Osteocyte (in vitro differentiated cells): ENCODE data around the gene CADM2. TPM values are rescaled to one million over a fixed set of nuclear protein-coding genes. Genes with fewer than 3 reads are reported as not detected.

Experiments used
- DNase-seq: peaks from one replicate; pipeline ENCODE4 v3.0.0; 2021; ENCODE audit warnings: mixed read lengths; ENCODE audit not compliant: unreplicated experiment; ENCODE audit errors: extremely low spot score
- H3K27ac Mint-ChIP-seq: one replicate; pipeline ENCODE4 v1.8.0; 2021; ENCODE audit warnings: mild to moderate bottlenecking, mixed read lengths; ENCODE audit not compliant: unreplicated experiment
- H3K27me3 Mint-ChIP-seq: one replicate; pipeline ENCODE4 v1.8.0; 2021; ENCODE audit warnings: mixed read lengths; ENCODE audit not compliant: unreplicated experiment
- H3K36me3 Mint-ChIP-seq: one replicate; pipeline ENCODE4 v1.8.0; 2021; ENCODE audit warnings: mixed read lengths; ENCODE audit not compliant: unreplicated experiment
- H3K4me1 Mint-ChIP-seq: one replicate; pipeline ENCODE4 v1.8.0; 2021; ENCODE audit warnings: mixed read lengths; ENCODE audit not compliant: unreplicated experiment
- H3K4me3 Mint-ChIP-seq: one replicate; pipeline ENCODE4 v1.8.0; 2021; ENCODE audit warnings: mild to moderate bottlenecking, moderate library complexity, mixed read lengths; ENCODE audit not compliant: unreplicated experiment
- H3K9me3 Mint-ChIP-seq: one replicate; pipeline ENCODE4 v1.8.0; 2021; ENCODE audit warnings: mixed read lengths; ENCODE audit not compliant: unreplicated experiment
- total RNA-seq: library from RNA; stranded (reverse); gene quantifications from 2 replicates; pipeline ENCODE4 v1.2.1, GENCODE V29; 2021
- TF ChIP-seq, protein P1 (sequence below): fragments of 200-600 bp; sonication (generic); IDR thresholded peaks from 2 replicates; pipeline ENCODE4 v1.5.0; 2021; ENCODE audit warnings: antibody characterized with exemption, mild to moderate bottlenecking, moderate library complexity

Gene CADM2
- total RNA-seq, 1 donor from 2014 or later, result 1.5 TPM

DNA sequence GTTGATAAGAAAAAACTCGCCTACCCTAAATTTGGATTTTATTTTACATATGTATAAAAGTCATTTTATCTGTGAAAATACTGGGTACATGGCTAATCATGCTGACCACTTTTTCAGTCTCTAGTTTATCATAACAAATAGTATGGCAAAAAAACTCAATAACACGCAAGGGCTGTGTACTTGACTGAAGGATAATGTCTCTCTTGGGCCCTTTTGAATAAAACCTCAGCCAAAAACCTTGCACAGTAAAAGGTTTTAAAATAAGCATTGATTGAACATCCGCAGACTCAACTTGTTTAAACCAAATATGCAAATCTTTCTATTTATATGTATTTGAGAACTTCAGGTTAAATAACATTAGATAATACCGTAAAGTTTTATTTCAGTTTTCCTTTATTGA is 285.3 kb downstream of the CADM2 start:
- Mint-ChIP-seq H3K27ac (no peak overlapping the region), H3K9me3 (no peaks in the 10 kb centered on the region), H3K4me1 (no peaks in the 10 kb centered on the region), H3K27me3 (no peaks in the 10 kb centered on the region), H3K4me3 (no peak overlapping the region), H3K36me3 (no peaks in the 10 kb centered on the region)
- DNase-seq, result no peak
- TF ChIP-seq, protein P1, sequence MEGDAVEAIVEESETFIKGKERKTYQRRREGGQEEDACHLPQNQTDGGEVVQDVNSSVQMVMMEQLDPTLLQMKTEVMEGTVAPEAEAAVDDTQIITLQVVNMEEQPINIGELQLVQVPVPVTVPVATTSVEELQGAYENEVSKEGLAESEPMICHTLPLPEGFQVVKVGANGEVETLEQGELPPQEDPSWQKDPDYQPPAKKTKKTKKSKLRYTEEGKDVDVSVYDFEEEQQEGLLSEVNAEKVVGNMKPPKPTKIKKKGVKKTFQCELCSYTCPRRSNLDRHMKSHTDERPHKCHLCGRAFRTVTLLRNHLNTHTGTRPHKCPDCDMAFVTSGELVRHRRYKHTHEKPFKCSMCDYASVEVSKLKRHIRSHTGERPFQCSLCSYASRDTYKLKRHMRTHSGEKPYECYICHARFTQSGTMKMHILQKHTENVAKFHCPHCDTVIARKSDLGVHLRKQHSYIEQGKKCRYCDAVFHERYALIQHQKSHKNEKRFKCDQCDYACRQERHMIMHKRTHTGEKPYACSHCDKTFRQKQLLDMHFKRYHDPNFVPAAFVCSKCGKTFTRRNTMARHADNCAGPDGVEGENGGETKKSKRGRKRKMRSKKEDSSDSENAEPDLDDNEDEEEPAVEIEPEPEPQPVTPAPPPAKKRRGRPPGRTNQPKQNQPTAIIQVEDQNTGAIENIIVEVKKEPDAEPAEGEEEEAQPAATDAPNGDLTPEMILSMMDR, result no peak

DNA sequence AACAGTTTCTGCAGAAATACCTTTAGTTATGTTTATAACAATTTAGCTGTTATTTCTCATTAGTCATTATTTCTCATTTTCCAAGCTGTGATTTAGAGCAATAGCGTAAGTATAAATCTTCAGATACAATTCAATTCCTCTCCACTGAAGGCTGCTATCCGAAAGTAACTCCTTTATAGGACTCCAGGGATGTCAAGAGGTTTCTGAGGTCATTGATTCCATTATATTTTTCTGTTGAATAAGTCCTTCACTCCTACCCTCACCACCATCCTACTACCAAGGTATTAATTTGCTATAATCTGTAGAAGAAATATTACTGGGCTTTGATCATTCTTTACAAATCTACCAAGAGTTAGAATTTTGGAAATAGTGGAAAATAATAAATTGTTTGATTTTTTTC is 285.7 kb downstream of the CADM2 start:
- Mint-ChIP-seq H3K36me3 (no peaks in the 10 kb centered on the region), H3K4me3 (no peak overlapping the region), H3K9me3 (no peaks in the 10 kb centered on the region), H3K27me3 (no peaks in the 10 kb centered on the region), H3K27ac (no peak overlapping the region), H3K4me1 (no peaks in the 10 kb centered on the region)
- TF ChIP-seq, protein P1, result no peak
- DNase-seq, result no peak

DNA sequence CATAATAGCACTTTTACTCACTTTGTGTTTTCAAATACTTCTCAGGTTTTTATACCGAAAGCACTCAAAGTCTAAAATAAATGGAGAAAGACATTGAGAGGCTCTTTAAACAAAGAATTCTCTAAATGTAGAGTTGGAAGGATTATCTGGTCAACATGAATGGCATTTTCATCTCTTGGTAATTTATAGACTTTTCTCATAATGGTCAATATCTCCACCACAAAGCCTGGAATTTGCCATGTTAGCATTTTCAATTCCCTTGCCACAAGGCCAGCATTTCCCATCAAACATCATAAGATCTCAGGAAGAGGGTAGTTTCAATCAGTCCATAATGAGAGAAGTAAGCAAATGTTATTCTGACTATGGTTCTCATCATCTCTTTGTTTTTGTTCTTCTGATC is 293.0 kb downstream of the CADM2 start:
- no peak for DNase-seq
- Mint-ChIP-seq H3K27me3 (no peaks in the 10 kb centered on the region), H3K9me3 (no peaks in the 10 kb centered on the region), H3K4me3 (no peak overlapping the region), H3K36me3 (no peaks in the 10 kb centered on the region), H3K4me1 (peaks cover 22% of the 10 kb centered on the region), H3K27ac (no peak overlapping the region)
- TF ChIP-seq, protein P1, result no peak

DNA sequence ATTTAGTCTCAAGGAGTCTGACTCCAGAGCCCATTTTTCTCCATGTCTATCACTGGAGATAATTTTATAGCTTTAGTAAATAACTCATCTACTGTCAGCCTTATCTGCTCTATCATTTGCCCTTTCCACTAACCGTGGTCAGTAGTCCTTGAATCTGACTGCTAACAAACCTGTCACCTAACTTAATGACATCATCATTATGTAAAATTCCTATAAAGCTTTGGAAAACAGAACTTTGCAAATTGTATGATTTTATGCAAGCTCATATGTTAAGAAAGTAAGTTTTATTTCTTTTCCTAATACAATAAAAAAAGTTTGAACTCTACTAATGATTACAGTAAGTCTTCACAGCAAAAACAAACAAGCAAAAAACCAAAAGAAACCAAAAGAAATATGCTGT is 293.9 kb downstream of the CADM2 start:
- Mint-ChIP-seq H3K9me3 (no peaks in the 10 kb centered on the region), H3K4me3 (no peak overlapping the region), H3K27me3 (no peaks in the 10 kb centered on the region), H3K27ac (no peak overlapping the region), H3K4me1 (peaks cover 22% of the 10 kb centered on the region), H3K36me3 (no peaks in the 10 kb centered on the region)
- TF ChIP-seq, protein P1, result no peak
- no peak for DNase-seq

DNA sequence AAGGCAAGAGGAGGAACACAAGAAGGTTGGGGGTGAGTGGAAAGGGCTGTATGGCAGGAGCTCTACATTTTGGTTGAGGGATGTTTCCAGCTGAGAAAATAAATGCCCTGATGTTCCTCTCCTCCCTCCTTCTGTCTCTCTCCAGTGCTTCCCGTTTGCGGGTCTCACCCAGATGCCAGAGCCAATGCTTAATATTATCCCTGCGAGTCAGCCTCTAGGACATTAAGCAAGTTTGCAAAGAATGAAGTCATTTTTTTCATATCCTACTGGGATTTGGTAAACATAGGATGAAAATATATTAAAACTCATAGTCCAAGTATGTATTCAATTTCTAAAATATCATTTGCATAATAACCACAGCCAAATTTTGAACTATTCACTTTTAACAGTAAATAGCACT is 295.9 kb downstream of the CADM2 start:
- Mint-ChIP-seq H3K36me3 (no peaks in the 10 kb centered on the region), H3K4me1 (peaks cover 22% of the 10 kb centered on the region), H3K9me3 (no peaks in the 10 kb centered on the region), H3K27me3 (no peaks in the 10 kb centered on the region), H3K27ac (peak overlapping the region; percentile 18), H3K4me3 (peak overlapping the region; percentile 5)
- TF ChIP-seq, protein P1, result no peak
- DNase-seq, result no peak
